Natural killer cell (primary cell): Measurements from ENCODE around the gene TMEM190. TPM values are rescaled to one million over a fixed set of nuclear protein-coding genes. Genes with fewer than 3 reads are reported as not detected.

ENCODE experiments used
- ATAC-seq, 3 donors: fragments of 150-1000 bp in 2 of 3; fragments of 200-7000 bp in 1 of 3; cut with Tn5 transposase; 1 replicate in 1 of 3; 2 replicates in 2 of 3; pipeline ENCODE4 v1.10.0; 2021; ENCODE audit warnings: mild to moderate bottlenecking in 2 of 3, moderate library complexity in 2 of 3
- DNase-seq, 2 donors: peaks; one replicate each; pipeline versions ENCODE4 v3.0.0 to v3.0.0-alpha.2; 2013 to 2021; ENCODE audit warnings: mixed read lengths in 1 of 2
- H3K27ac ChIP-seq: one replicate; pipeline ENCODE4 v1.5.1; 2013; ENCODE audit warnings: mild to moderate bottlenecking, low read length
- H3K27me3 ChIP-seq: one replicate; pipeline ENCODE4 v1.6.1; 2013; ENCODE audit warnings: low read length; ENCODE audit not compliant: control insufficient read depth, insufficient read depth
- H3K36me3 ChIP-seq: one replicate; pipeline ENCODE4 v1.6.1; 2013; ENCODE audit warnings: low read length; ENCODE audit not compliant: control insufficient read depth, insufficient read depth
- H3K4me1 ChIP-seq: one replicate; pipeline ENCODE4 v1.6.1; 2013; ENCODE audit warnings: low read length; ENCODE audit not compliant: control insufficient read depth, insufficient read depth
- H3K4me3 ChIP-seq: one replicate; pipeline ENCODE4 v1.5.1; 2013; ENCODE audit warnings: low read length
- H3K9me3 ChIP-seq: one replicate; pipeline ENCODE4 v1.6.1; 2013; ENCODE audit warnings: low read length; ENCODE audit not compliant: control insufficient read depth, insufficient read depth
- H3K27ac Mint-ChIP-seq, 2 donors: one replicate each; pipeline ENCODE4 v1.8.0; 2022; ENCODE audit warnings: mild to moderate bottlenecking in 2 of 2, mixed read lengths in 2 of 2, moderate library complexity in 1 of 2
- H3K27me3 Mint-ChIP-seq, 2 donors: one replicate each; pipeline ENCODE4 v1.8.0; 2022; ENCODE audit warnings: low read depth in 2 of 2, mixed read lengths in 2 of 2
- H3K36me3 Mint-ChIP-seq: one replicate; pipeline ENCODE4 v1.8.0; 2022; ENCODE audit warnings: mixed read lengths
- H3K4me1 Mint-ChIP-seq, 2 donors: one replicate each; pipeline ENCODE4 v1.8.0; 2022; ENCODE audit warnings: mixed read lengths in 2 of 2
- H3K4me3 Mint-ChIP-seq: one replicate; pipeline ENCODE4 v1.8.0; 2022; ENCODE audit warnings: mild to moderate bottlenecking, moderate library complexity, mixed read lengths
- H3K9me3 Mint-ChIP-seq, 2 donors: one replicate each; pipeline ENCODE4 v1.8.0; 2022; ENCODE audit warnings: mixed read lengths in 2 of 2
- CTCF ChIP-seq: fragments of 200-600 bp; IDR thresholded peaks from one replicate; pipeline ENCODE4 v1.8.0; 2022; ENCODE audit warnings: antibody characterized with exemption
- WGBS: methylation state at CpG from one replicate; pipeline ENCODE4 v1.1.7; 2013; ENCODE audit warnings: missing lambda C conversion rate; ENCODE audit not compliant: insufficient coverage; 5-methylcytosine and 5-hydroxymethylcytosine counted together
- intact Hi-C: fragments of 100-400 bp; cut with micrococcal nuclease; formaldehyde crosslinking; loops from one replicate; pipeline ENCODE4 v1.14.2; 2022
- total RNA-seq, 4 donors: library from RNA; stranded (reverse); fragments of 120-200 nt in 1 of 4; gene quantifications; one replicate each; pipeline versions ENCODE4 v1.2.3 to v1.2.4, GENCODE V29; 2013 to 2022

The TMEM190 gene
- total RNA-seq, 3 donors from 2014 or later (not counting 1 experiment from before 2014, with no cell fraction given), result not detected

- intact Hi-C loops, result no loop called here
- ATAC-seq (no peak), DNase-seq (peak in 1 of 2 donors; percentile 49)
- Histone ChIP-seq H3K4me3 (no peak overlapping the region), H3K27ac (no peak overlapping the region), H3K27me3 (no peaks in the 10 kb centered on the region), H3K9me3 (no peaks in the 10 kb centered on the region), H3K36me3 (peaks cover 4% of the 10 kb centered on the region), H3K4me1 (peaks cover 31% of the 10 kb centered on the region)
- TF ChIP-seq CTCF, result no peak
- Mint-ChIP-seq H3K36me3 (no peaks in the 10 kb centered on the region), H3K9me3 (no peaks in the 10 kb centered on the region), H3K27me3 (peaks cover 0 to 8% of the 10 kb centered on the region in 2 donors), H3K4me1 (peaks cover 18 to 41% of the 10 kb centered on the region in 2 donors), H3K4me3 (peak overlapping the region; percentile 84), H3K27ac (peak overlapping the region; percentile 96 to 99)
- WGBS, result 5% methylated on average over 21 of the region's 24 CpGs
These were observed 35.9 kb upstream of the TMEM190 start for GRCh38 chr19:55340784-55341147.

- H3K4me3 ChIP-seq, result no peak overlapping the region
- TF ChIP-seq CTCF, result no peak
- no peaks in the 10 kb centered on the region for H3K9me3 ChIP-seq
- Mint-ChIP-seq H3K4me1 (peaks cover 18 to 41% of the 10 kb centered on the region in 2 donors), H3K4me3 (peak overlapping the region; percentile 84), H3K36me3 (no peaks in the 10 kb centered on the region), H3K27ac (peak overlapping the region; percentile 96 to 99), H3K9me3 (no peaks in the 10 kb centered on the region), H3K27me3 (peaks cover 0 to 4% of the 10 kb centered on the region in 2 donors)
- peaks cover 4% of the 10 kb centered on the region for H3K36me3 ChIP-seq
- intact Hi-C loops, result no loop called here
- H3K27me3 ChIP-seq, result no peaks in the 10 kb centered on the region
- peak in 1 of 2 donors; percentile 67 for DNase-seq
- H3K27ac ChIP-seq, result no peak overlapping the region
- WGBS, result 1% methylated on average over 14 of the region's 15 CpGs
- H3K4me1 ChIP-seq, result peaks cover 31% of the 10 kb centered on the region
- ATAC-seq, result no peak
These were observed 35.4 kb upstream of the TMEM190 start for GRCh38 chr19:55341171-55341588.

DNA sequence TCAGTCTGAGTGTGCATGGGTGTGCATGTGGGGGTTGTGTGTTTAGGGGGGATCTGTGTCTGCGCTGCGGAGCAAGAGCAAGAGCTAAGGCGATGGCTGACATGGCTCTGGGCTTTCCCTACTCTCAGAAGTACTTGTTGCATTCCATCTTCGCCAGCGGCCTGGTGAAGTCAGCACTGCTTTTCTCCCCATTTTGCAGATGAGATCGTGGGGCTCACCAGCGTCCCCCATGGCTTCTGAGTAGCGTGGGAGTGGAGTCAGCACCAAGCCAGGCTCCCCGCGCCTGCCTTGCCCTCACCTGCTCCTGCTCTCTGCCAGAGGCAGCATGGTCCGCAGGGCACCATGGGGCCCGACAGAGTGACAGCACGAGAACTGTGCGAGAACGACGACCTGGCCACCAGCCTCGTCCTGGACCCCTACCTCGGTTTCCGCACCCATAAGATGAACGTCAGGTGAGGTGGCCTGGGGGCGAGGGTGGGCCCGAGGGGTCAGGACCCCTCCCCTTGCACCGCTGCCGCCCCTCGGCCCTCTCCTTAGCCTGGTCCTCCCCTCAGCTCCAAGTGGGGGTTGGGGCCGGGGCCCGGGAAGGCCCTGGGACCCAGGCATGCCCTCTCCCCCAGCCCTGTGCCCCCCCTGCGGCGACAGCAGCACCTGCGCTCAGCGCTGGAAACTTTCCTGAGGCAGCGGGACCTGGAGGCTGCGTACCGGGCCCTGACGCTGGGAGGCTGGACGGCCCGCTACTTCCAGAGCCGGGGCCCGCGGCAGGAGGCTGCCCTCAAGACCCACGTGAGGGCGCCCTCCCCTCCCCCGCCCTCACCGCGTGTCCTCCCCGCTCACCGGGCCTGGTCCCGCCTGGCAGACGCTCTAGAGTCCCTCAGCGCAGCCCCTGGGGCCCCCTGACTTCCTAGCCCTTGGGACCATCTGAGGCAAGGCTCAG, 34.8 kb upstream of the TMEM190 start:
- DNase-seq (no peak), ATAC-seq (no peak)
- H3K27ac Mint-ChIP-seq, result peak overlapping the region in 1 of 2 donors; percentile 99
- H3K4me1 Mint-ChIP-seq, result peaks cover 18 to 41% of the 10 kb centered on the region in 2 donors
- no peaks in the 10 kb centered on the region for H3K9me3 Mint-ChIP-seq
- peak overlapping the region; percentile 21 for H3K4me3 Mint-ChIP-seq
- intact Hi-C loops, result no loop called here
- Histone ChIP-seq H3K27me3 (no peaks in the 10 kb centered on the region), H3K27ac (no peak overlapping the region), H3K36me3 (peaks cover 4% of the 10 kb centered on the region), H3K4me3 (no peak overlapping the region), H3K4me1 (peaks cover 31% of the 10 kb centered on the region), H3K9me3 (no peaks in the 10 kb centered on the region)
- no peaks in the 10 kb centered on the region for H3K36me3 Mint-ChIP-seq
- peaks cover 0 to 3% of the 10 kb centered on the region in 2 donors for H3K27me3 Mint-ChIP-seq
- no peak for TF ChIP-seq CTCF
- 95% methylated on average over 50 of the region's 50 CpGs for WGBS
